Trophoblast cell (in vitro differentiated cells and primary cell): ENCODE measurements around the gene ANGPTL5.

Experiments
- DNase-seq, 2 donors: peaks; one replicate each; pipeline ENCODE4 v3.0.0-alpha.2; 2016
- H2AFZ ChIP-seq: 2 replicates; pipeline ENCODE4 v1.6.1; 2013; ENCODE audit warnings: low read length, moderate library complexity, mild to moderate bottlenecking; ENCODE audit not compliant: insufficient read depth, poor library complexity
- H2AK5ac ChIP-seq: 2 replicates; pipeline ENCODE4 v1.6.1; 2013; ENCODE audit warnings: mild to moderate bottlenecking, low read length
- H2BK120ac ChIP-seq: 2 replicates; pipeline ENCODE4 v1.6.1; 2013; ENCODE audit warnings: low read length, mild to moderate bottlenecking, moderate library complexity; ENCODE audit not compliant: insufficient read depth, poor library complexity
- H2BK12ac ChIP-seq: 2 replicates; pipeline ENCODE4 v1.6.1; 2013; ENCODE audit warnings: mild to moderate bottlenecking, low read length, moderate library complexity
- H2BK5ac ChIP-seq: 2 replicates; pipeline ENCODE4 v1.6.1; 2013; ENCODE audit warnings: low read length, low read depth, moderate library complexity, mild to moderate bottlenecking; ENCODE audit not compliant: poor library complexity
- H3K14ac ChIP-seq: 2 replicates; pipeline ENCODE4 v1.6.1; 2013; ENCODE audit warnings: mild to moderate bottlenecking, low read length
- H3K18ac ChIP-seq: 2 replicates; pipeline ENCODE4 v1.6.1; 2013; ENCODE audit warnings: mild to moderate bottlenecking, low read length
- H3K23ac ChIP-seq: 2 replicates; pipeline ENCODE4 v1.6.1; 2013; ENCODE audit warnings: low read length
- H3K27ac ChIP-seq: 2 replicates; pipeline ENCODE4 v1.5.1; 2013; ENCODE audit warnings: low read depth, mild to moderate bottlenecking, inconsistent platforms, low read length, moderate library complexity
- H3K27me3 ChIP-seq: 2 replicates; pipeline ENCODE4 v1.6.1; 2013; ENCODE audit warnings: inconsistent platforms, mild to moderate bottlenecking, low read length, moderate library complexity; ENCODE audit not compliant: insufficient read depth
- H3K36me3 ChIP-seq, 2 experiments: 1 replicate in 1 of 2; 2 replicates in 1 of 2; pipeline ENCODE4 v1.6.1; 2013; ENCODE audit warnings: low read length in 2 of 2, mild to moderate bottlenecking in 2 of 2, moderate library complexity in 1 of 2; ENCODE audit not compliant: insufficient read depth in 2 of 2, control insufficient read depth in 1 of 2
- H3K4ac ChIP-seq: 2 replicates; pipeline ENCODE4 v1.6.1; 2013; ENCODE audit warnings: low read depth, mild to moderate bottlenecking, low read length, moderate library complexity
- H3K4me1 ChIP-seq, 2 experiments: 1 replicate in 1 of 2; 2 replicates in 1 of 2; pipeline ENCODE4 v1.6.1; 2013; ENCODE audit warnings: low read length in 2 of 2, mild to moderate bottlenecking in 2 of 2, moderate library complexity in 1 of 2; ENCODE audit not compliant: insufficient read depth in 2 of 2, control insufficient read depth in 1 of 2
- H3K4me2 ChIP-seq: 2 replicates; pipeline ENCODE4 v1.6.1; 2013; ENCODE audit warnings: inconsistent platforms, mild to moderate bottlenecking, low read length, moderate library complexity
- H3K4me3 ChIP-seq: 2 replicates; pipeline ENCODE4 v1.5.1; 2013; ENCODE audit warnings: mild to moderate bottlenecking, low read depth, low read length, inconsistent platforms
- H3K79me1 ChIP-seq: one replicate; pipeline ENCODE4 v1.6.1; 2013; ENCODE audit warnings: low read length
- H3K79me2 ChIP-seq: 2 replicates; pipeline ENCODE4 v1.6.1; 2013; ENCODE audit warnings: low read length, mild to moderate bottlenecking; ENCODE audit not compliant: control insufficient read depth, insufficient read depth, poor library complexity
- H3K9ac ChIP-seq: 2 replicates; pipeline ENCODE4 v1.6.1; 2013; ENCODE audit warnings: mild to moderate bottlenecking, low read length
- H3K9me3 ChIP-seq: 2 replicates; pipeline ENCODE4 v1.6.1; 2013; ENCODE audit warnings: low read depth, mild to moderate bottlenecking, control low read depth, inconsistent platforms, low read length; ENCODE audit not compliant: insufficient read depth
- H4K12ac ChIP-seq: 2 replicates; pipeline ENCODE4 v1.6.1; 2013; ENCODE audit warnings: low read depth, mild to moderate bottlenecking, low read length, moderate library complexity
- H4K8ac ChIP-seq: 2 replicates; pipeline ENCODE4 v1.6.1; 2013; ENCODE audit warnings: low read depth, mild to moderate bottlenecking, low read length, moderate library complexity
- H4K91ac ChIP-seq: one replicate; pipeline ENCODE4 v1.6.1; 2013; ENCODE audit warnings: low read depth, mild to moderate bottlenecking, low read length, moderate library complexity
- WGBS: extraction: QIAGEN DNeasy Blood & Tissue Kit; methylation state at CpG from one replicate; pipeline ENCODE4 v1.1.7; 2013; ENCODE audit warnings: missing lambda C conversion rate; ENCODE audit not compliant: insufficient read length, insufficient coverage; ENCODE audit errors: extremely low coverage; 5-methylcytosine and 5-hydroxymethylcytosine counted together

The ANGPTL5 gene

GRCh38 chr11:101907815-101908214 is 8.5 kb downstream of the ANGPTL5 start:
- no peaks in the 10 kb centered on the region for H3K4me1 ChIP-seq
- WGBS, result no CpG with 5 or more reads among the region's 1 CpG
- H3K9ac ChIP-seq, result no peak overlapping the region

GRCh38 chr11:101894505-101894904 is 21.8 kb downstream of the ANGPTL5 start:
- Histone ChIP-seq H4K8ac (no peak overlapping the region), H3K4me3 (no peak overlapping the region), H4K12ac (no peak overlapping the region), H3K36me3 (no peaks in the 10 kb centered on the region), H3K9ac (no peak overlapping the region), H3K9me3 (no peaks in the 10 kb centered on the region), H3K23ac (no peak overlapping the region), H2BK5ac (no peak overlapping the region), H2BK12ac (no peak overlapping the region), H3K4ac (no peak overlapping the region), H3K4me1 (no peaks in the 10 kb centered on the region), H2AFZ (no peak overlapping the region), H2AK5ac (no peak overlapping the region), H3K4me2 (no peak overlapping the region), H3K79me1 (no peaks in the 10 kb centered on the region), H3K18ac (no peak overlapping the region), H3K14ac (no peak overlapping the region), H3K79me2 (no peaks in the 10 kb centered on the region), H3K27ac (no peak overlapping the region), H3K27me3 (no peaks in the 10 kb centered on the region), H4K91ac (no peak overlapping the region), H2BK120ac (no peak overlapping the region)
- no CpG with 5 or more reads among the region's 1 CpG for WGBS
- DNase-seq, result no peak

More at GRCh38 chr11:101907815-101908214, 8.5 kb downstream of the ANGPTL5 start:
- Histone ChIP-seq H3K79me1 (no peaks in the 10 kb centered on the region), H3K14ac (no peak overlapping the region), H2BK5ac (no peak overlapping the region), H3K4me3 (no peak overlapping the region), H3K79me2 (no peaks in the 10 kb centered on the region), H2AFZ (no peak overlapping the region), H2AK5ac (no peak overlapping the region), H3K27ac (no peak overlapping the region), H3K4me2 (no peak overlapping the region), H4K12ac (no peak overlapping the region), H4K91ac (no peak overlapping the region), H3K18ac (no peak overlapping the region), H3K27me3 (no peaks in the 10 kb centered on the region), H4K8ac (no peak overlapping the region), H3K36me3 (no peaks in the 10 kb centered on the region), H2BK12ac (no peak overlapping the region), H2BK120ac (no peak overlapping the region), H3K9me3 (no peaks in the 10 kb centered on the region), H3K23ac (no peak overlapping the region), H3K4ac (no peak overlapping the region)
- DNase-seq, result no peak

DNA sequence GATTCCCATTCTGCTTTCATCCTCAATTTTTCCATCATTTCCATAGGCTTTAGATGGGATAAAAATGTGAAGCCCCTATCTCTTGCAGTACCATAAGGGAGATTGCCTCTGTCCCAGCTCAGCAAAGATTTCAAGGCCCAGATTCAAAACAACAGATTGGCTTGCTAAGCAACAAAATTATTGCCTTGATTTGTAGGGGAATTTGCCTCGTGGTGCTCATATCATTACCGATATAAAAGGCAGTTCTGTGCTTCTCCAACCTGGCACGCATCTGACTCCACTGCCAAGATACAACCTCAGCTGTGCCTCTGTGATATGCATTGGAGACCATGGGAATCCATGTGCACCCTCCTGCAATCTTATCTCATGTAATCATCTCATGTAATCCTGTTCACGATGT is 26.6 kb downstream of the ANGPTL5 start:
- no peak overlapping the region for H3K23ac ChIP-seq
- H2BK5ac ChIP-seq, result no peak overlapping the region
- no peak overlapping the region for H2AFZ ChIP-seq
- H3K4me3 ChIP-seq, result no peak overlapping the region
- H3K4ac ChIP-seq, result no peak overlapping the region
- H2AK5ac ChIP-seq, result no peak overlapping the region
- H3K27ac ChIP-seq, result no peak overlapping the region
- H3K79me2 ChIP-seq, result no peaks in the 10 kb centered on the region
- H3K79me1 ChIP-seq, result no peaks in the 10 kb centered on the region
- H3K4me1 ChIP-seq, result no peaks in the 10 kb centered on the region
- H3K9me3 ChIP-seq, result no peaks in the 10 kb centered on the region
- no peaks in the 10 kb centered on the region for H3K27me3 ChIP-seq
- H3K4me2 ChIP-seq, result no peak overlapping the region
- no peak overlapping the region for H2BK12ac ChIP-seq
- no CpG with 5 or more reads among the region's 4 CpGs for WGBS
- H3K36me3 ChIP-seq, result no peaks in the 10 kb centered on the region
- no peak overlapping the region for H3K18ac ChIP-seq
- DNase-seq, result no peak
- no peak overlapping the region for H2BK120ac ChIP-seq
- H4K8ac ChIP-seq, result no peak overlapping the region
- H3K9ac ChIP-seq, result no peak overlapping the region
- no peak overlapping the region for H3K14ac ChIP-seq
- H4K12ac ChIP-seq, result no peak overlapping the region
- H4K91ac ChIP-seq, result no peak overlapping the region

DNA sequence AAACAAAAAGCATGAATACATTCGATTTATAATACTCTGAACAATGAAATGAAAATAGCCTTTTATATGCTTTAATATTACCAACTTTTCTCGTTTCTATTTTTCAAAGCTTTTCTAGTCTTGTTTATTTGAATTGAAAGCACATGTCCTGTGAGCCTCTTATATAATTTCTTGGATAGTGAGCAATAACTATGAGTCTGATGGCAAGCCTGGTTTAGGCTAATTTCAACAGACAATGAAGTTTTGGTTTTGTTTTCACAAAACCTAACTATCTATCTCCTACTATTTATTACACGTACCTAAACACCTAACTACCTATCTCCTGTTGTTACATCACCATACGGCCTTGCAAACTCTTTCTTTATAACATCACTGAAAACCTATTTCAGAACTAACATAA is 30.7 kb downstream of the ANGPTL5 start:
- Histone ChIP-seq H3K4ac (no peak overlapping the region), H2BK12ac (no peak overlapping the region), H4K12ac (no peak overlapping the region), H3K79me1 (no peaks in the 10 kb centered on the region), H4K8ac (no peak overlapping the region), H3K4me2 (no peak overlapping the region), H3K36me3 (no peaks in the 10 kb centered on the region), H3K9ac (no peak overlapping the region), H2AFZ (no peak overlapping the region), H2BK120ac (no peak overlapping the region), H3K79me2 (no peaks in the 10 kb centered on the region), H3K27ac (no peak overlapping the region), H3K14ac (no peak overlapping the region), H3K4me1 (no peaks in the 10 kb centered on the region), H3K18ac (no peak overlapping the region), H3K9me3 (no peaks in the 10 kb centered on the region), H3K27me3 (no peaks in the 10 kb centered on the region), H3K23ac (no peak overlapping the region), H4K91ac (no peak overlapping the region), H2BK5ac (no peak overlapping the region), H2AK5ac (no peak overlapping the region), H3K4me3 (no peak overlapping the region)
- DNase-seq, result no peak
- 100% methylated on average over 2 of the region's 4 CpGs for WGBS
